Dedifferentiated amniotic fluid mesenchymal stem cell (primary cell): ENCODE data around the gene OSTN.
"Not testable (repeated sequence)": the region's sequence is repeated elsewhere in the genome, so short reads cannot be mapped to it uniquely, and the experiment has no call there.

Source experiments
- DNase-seq: peaks from one replicate; pipeline ENCODE4 v3.0.0-alpha.2; 2016; ENCODE audit errors: extremely low spot score

OSTN gene

DNA sequence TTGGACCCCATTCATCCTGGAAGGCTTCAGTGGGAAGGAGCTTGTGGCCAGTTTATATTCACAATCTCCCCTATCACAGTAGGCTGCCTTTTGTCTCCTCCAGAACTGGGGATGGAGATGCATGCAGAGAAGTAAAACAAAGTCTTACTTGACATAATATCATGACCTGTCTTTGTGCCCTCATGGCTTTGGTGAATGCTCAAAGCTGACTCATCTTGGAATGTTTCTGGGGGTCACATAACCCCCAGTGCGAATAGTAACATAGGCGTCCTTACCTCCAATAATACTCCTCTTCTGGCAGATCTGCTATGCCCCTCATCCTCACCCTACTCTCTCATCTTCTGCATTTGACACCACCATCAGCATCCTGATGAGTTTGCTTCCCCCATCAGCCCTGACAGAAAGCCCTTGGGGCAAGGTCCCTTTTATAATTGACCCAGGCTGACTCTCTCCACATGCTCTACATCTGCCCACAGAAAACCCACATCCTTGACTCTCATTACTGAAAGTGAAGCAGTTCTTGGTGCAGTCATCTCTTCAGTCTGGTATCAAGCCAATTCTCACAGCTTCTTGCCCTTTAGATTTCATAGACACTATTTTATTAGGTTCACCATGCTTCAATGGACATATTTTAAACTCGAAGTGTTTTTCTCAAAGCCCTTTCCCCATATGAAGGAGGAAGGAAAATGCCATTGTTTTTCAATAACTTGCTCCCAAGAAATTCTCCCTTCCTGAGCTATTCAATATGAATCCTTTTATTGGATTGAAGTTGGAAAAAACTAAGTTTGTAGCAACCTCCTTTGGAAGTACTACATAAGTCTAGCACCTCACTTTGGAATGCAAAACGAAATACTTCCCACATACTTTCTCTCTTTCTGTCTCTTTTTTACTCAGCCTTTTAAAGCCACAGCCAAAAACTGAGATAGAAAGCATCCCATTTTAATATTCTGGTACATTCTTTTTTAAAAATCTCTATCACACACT, 36.6 kb downstream of the OSTN start:
- peak; percentile 38 for DNase-seq

DNA sequence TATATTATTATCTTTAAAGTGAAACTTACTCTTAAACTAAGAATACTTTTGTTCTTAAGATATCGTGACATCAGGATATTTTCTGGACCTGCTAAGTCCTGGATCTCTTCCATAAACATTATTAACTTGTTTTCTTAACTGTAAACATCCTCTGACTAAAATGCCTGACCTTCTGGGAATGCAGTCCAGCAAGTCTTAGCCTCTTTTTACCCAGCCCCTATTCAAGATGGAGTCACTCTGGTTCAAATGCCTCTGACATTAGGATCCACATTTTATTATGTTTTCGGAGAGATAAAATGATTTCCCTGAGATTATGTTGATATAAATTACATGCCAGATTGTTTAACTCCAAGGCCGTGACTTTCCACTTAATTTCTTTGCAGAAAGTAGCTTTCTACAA, 37.6 kb downstream of the OSTN start:
- peak; percentile 55 for DNase-seq

DNA sequence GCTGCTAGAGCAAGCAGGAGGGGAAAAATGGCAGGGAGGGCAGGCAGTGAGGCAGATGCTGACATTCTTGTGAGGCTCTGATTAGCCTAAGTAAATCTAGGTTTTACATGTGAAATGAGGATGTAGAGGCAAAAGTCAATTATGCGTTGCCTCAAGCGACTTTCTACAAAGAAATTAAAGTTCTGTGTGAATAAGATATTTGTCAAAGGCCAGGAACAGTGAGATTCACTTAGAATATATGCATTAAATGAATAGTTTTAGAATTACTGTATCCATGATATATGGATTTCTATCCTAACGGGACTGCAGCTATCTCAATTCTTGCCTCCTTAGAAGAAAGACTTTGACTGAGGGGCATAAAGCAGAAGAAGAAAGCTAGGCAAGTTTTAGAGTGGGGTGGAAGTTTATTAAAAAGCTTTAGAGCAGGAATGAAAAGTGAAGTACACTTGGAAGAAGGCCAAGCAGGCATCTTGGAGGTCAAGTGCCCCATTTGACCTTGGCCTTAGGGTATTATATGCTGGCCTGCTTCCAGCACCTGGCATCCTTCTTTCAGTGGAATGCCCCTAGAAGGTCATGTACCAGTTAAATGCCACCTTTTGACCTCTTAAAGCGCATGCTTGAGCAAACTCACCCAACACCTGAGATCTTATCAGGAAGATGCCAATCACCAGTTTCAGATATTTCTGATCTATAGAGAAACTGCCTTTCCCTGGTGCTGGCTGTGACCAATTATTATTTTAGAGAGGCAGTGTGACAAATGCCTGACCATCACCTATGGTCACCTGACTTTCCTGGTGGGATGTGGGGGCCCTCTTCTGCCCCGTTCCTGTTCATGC, 38.2 kb downstream of the OSTN start:
- DNase-seq = no peak

- DNase-seq = peak; percentile 21
Observed at GRCh38 chr3:191238321-191238817, 39.3 kb downstream of the OSTN start.

GRCh38 chr3:191239407-191240031, 40.5 kb downstream of the OSTN start:
- no peak for DNase-seq

- no peak for DNase-seq
Observed at GRCh38 chr3:191240486-191240885, 41.4 kb downstream of the OSTN start.

- DNase-seq = peak; percentile 44
Observed at GRCh38 chr3:191244242-191244867, 45.3 kb downstream of the OSTN start.

DNA sequence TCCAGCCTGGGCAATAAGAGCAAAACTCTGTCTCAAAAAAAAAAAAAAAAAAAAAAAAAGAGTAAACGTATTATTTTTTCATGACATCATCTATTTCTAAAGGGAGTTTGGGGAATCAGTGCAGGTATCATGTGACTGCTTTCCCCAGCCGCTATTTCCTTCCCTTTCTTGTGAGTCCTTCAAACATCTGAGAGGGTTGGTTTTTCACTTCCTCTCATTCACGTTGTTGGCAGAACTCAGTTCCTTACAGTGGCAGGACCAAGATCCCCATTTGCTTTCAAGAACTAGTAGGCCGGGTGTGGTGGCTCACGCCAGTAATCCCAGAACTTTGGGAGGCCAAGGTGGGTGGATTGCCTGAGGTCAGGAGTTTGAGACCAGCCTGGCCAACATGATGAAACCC, 47.0 kb downstream of the OSTN start:
- not testable (repeated sequence) for DNase-seq

- DNase-seq = peak; percentile 41
Observed at GRCh38 chr3:191246630-191247029, 47.6 kb downstream of the OSTN start.

DNA sequence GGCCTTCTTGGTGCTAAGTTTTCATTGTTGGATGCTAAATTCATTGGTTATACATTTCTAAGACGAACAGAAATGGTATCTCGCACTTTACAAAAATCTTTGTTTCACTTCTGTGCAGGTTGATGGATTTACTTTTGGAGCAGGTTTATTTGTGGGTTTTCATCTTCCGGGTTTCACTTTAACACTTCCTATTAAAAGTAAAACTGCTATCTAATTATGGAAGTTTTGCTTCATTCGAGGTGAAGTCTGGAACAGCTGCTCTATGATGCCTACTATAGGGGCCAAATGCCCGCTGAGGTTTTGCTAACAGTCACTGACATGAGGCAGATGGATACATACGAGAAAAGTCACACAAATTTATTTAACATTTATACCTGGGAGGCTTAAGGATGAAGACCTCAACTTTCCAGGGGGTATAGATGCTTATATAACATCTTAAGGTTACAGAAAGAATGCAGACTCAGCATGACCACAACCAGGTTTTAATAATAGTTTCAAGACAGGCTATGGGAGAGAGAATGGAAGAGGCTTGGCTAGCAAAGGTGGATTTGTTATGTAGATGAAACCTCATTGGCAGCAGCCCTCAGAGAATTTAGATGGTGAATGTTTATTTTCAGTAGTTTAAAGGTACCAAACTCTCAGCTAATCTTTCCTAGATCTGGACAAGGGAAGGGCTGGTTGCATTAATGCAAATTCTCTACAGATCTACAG, 54.2 kb downstream of the OSTN start:
- DNase-seq = no peak

- DNase-seq = no peak
Observed at GRCh38 chr3:191254098-191254873, 55.2 kb downstream of the OSTN start.

- no peak for DNase-seq
Observed at GRCh38 chr3:191255156-191255555, 56.1 kb downstream of the OSTN start.

DNA sequence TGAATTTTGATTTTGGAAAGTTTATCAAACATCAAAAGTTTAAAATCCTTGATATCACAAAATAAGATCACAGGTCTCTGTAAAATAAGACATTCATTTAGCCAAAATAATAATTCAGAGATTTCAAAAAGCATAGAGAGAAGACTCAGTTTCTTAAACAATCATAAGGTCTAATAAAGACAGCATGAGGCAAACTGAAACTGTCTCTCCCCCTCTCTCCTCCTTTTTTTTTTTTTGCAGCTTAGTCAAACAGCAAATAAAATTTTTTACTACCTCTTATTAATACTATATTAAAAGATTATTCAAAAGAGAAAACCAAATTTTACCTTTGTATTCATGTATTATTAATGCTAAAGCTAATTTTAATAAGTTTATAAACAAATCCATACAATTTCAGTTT, 57.4 kb downstream of the OSTN start:
- no peak for DNase-seq

DNA sequence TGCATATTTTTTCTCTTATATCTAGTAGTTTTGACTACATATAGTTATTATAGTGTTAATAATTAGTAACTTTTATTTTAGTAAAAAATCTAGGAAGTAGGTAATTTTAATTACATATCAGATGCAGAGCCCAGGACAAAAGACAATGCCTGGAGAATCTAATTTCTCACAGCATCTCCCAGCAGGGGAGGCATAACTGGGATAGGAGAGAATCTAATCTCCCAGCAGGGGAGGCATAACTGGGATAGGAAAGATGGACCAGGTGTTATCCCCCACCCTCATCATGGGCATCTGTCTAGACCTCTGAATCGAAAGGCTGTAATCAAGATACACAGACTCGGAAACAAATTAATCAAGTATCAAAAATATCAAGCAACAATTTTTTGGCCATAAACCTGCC, 58.2 kb downstream of the OSTN start:
- no peak for DNase-seq

- no peak for DNase-seq
Observed at GRCh38 chr3:191259486-191259885, 60.4 kb downstream of the OSTN start.

DNA sequence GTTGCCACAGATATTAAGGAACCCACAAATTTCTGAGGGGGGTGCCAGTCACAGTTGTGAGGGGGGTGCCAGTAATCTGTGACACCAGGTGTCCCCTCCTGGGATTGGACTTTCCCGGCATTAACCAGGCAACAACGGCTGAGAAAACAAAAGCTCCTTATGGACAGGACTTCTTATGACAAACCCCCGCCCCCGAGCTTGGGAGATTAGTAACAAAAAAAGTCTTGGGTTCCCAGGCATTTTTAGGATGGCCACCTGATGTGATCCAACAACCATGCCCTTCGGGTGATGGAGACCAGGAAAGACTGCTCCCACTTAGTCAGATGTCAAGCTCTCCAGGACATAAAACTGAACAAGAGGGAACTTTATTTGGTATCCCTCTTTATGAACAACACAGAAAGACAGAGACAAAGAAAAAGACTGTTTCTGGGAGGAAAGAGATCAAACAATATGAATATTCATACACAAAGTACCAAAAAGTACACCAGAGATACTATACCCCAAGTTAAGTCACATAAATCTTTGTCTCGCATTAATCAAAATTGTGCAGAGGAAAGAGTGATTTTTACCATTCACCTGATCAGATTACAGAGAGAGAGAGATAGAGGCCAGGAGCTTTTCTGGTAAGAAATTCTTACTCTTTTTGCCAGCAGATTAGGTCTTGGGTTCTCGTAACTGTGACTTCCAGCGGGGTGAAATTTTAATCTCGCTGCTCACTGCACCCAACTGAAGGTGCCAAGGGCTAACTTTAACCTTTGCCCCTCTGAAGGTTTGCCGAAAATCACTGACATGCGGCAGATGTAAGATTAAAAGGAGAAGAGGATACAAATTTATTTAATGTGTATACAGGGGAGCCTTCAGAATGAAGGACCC, 61.6 kb downstream of the OSTN start:
- no peak for DNase-seq

GRCh38 chr3:191261304-191261638, 62.2 kb downstream of the OSTN start:
- DNase-seq = no peak

DNA sequence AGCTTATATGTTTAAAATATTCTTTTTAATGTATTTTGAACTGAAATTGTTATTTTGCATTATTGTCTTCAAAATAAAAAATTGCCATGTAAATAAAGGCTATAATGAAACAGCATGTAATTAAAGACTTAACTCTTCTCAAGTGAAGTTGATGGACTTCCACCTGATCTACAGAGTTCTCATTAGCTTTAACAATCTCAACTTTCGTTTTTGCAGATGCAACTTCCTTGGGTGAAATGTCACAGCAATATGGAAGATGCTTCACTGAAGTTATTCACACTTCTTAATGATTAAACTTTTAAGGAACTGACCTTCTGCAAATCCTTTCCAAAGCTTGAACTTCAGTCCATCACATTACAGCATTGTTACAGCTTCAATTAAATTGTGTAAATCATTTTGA, 63.6 kb downstream of the OSTN start:
- no peak for DNase-seq

GRCh38 chr3:191263365-191263764, 64.3 kb downstream of the OSTN start:
- no peak for DNase-seq
